ENCODE data around the gene ERI2. TPM values are rescaled to one million over a fixed set of nuclear protein-coding genes. Genes with fewer than 3 reads are reported as not detected.

ERI2 gene
- total and polyA plus RNA-seq, 10 donors, result 2.5 to 15.3 (median 8.0) TPM

- intact Hi-C loops (cut with DNase I; ENCODE audit: low total_unique reads), result no loop called here
- Histone ChIP-seq H3K9me3 (peaks cover 0 to 5% (median 0%) of the 10 kb centered on the region in 8 donors), H3K36me3 (peaks cover 0 to 24% (median 0%) of the 10 kb centered on the region in 6 donors), H3K27me3 (replicated peaks in 1 of 7) (no peaks in the 10 kb centered on the region), H3K27ac (no peak overlapping the region), H3K4me1 (no peaks in the 10 kb centered on the region), H3K4me3 (no peak overlapping the region)
- TF ChIP-seq POLR2AphosphoS5 (IDR thresholded peaks at IDR 0.05), result no peak
- no peak for TF ChIP-seq POLR2A (IDR thresholded peaks at IDR 0.05)
- TF ChIP-seq CTCF (IDR thresholded peaks at IDR 0.05 in 8 of 11, conservative IDR thresholded peaks at IDR 0.05 in 3 of 11), result no peak
- 59 to 85% (median 82%) methylated on average over 1 of the region's 1 CpG for WGBS, 5 donors
- no peak for DNase-seq
Observed at GRCh38 chr16:20781697-20782096, 24.6 kb downstream of the ERI2 start.

DNA sequence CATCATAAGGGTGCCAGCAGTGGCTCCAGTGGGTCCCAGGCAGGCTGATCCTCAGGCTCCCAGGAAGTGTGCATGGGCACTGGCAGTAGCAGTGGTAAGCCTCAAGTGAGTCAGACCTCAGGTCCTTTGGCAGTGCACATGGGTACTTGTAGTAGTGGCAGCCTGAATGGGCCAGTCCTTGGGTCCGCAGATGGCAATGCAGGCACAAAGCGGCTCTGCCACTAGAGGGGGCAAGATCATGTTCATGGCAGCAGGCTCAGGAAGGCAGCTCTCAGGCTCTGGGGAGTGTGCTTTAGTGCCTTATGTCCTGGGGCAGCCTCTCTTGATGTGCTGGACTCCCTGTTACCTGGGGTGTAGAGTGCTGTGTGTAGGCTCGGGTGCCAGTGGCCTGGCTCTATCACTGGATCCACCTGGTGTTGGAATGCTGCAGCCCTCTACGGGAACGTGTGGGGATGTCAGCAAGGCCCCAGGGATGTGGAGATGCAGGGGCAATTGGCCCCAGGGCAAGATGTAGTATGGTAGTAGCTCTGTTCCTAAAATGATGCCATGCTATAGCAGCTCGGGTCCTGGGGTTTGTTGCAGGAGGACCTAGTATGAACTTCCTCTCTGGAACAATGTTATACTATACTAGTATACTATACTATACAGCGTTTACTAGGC, 31.4 kb downstream of the ERI2 start:
- Histone ChIP-seq H3K27me3 (replicated peaks in 1 of 7) (no peaks in the 10 kb centered on the region), H3K36me3 (peaks cover 0 to 18% (median 0%) of the 10 kb centered on the region in 6 donors), H3K9me3 (no peaks in the 10 kb centered on the region), H3K4me3 (no peak overlapping the region), H3K27ac (no peak overlapping the region), H3K4me1 (no peaks in the 10 kb centered on the region)
- intact Hi-C loops (cut with DNase I; ENCODE audit: low total_unique reads), result no loop called here
- TF ChIP-seq CTCF (IDR thresholded peaks at IDR 0.05 in 8 of 11, conservative IDR thresholded peaks at IDR 0.05 in 3 of 11) (peak in 10 of 11 experiments; percentile 12 to 60 (median 40)), POLR2AphosphoS5 (IDR thresholded peaks at IDR 0.05) (no peak)
- DNase-seq, result peak; percentile 76
- WGBS, 5 donors, result 80 to 96% (median 88%) methylated on average over 4 to 7 of the region's 7 CpGs

DNA sequence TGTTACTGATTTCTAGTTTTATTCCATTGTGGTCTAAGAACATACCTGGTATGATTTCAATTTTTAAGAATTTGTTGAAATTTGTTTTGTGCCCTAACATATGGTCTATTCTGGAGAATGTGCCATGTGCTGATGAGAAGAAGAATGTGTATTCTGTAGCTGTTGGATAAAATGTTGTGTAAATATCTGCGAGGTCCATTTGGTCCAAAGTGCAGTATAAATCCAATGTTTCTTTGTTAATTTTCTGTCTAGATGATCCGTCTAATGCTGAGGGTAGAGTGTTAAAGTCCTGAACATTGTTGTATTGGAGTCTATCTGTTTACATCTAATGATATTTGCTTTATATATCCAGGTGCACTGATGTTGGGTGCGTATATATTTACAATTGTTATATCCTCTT, 32.6 kb downstream of the ERI2 start:
- H3K36me3 ChIP-seq, result peaks cover 0 to 13% (median 0%) of the 10 kb centered on the region in 6 donors
- TF ChIP-seq CTCF (IDR thresholded peaks at IDR 0.05 in 8 of 11, conservative IDR thresholded peaks at IDR 0.05 in 3 of 11) (no peak), POLR2AphosphoS5 (IDR thresholded peaks at IDR 0.05) (no peak), POLR2A (IDR thresholded peaks at IDR 0.05) (no peak)
- H3K27me3 ChIP-seq (replicated peaks in 1 of 7), result no peaks in the 10 kb centered on the region
- no peak overlapping the region for H3K4me3 ChIP-seq
- H3K4me1 ChIP-seq, result no peaks in the 10 kb centered on the region
- H3K27ac ChIP-seq, result no peak overlapping the region
- no peaks in the 10 kb centered on the region for H3K9me3 ChIP-seq
- intact Hi-C loops (cut with DNase I; ENCODE audit: low total_unique reads), result no loop called here
- DNase-seq, result no peak
- WGBS, 5 donors, result 90 to 96% (median 93%) methylated on average over 3 of the region's 3 CpGs

DNA sequence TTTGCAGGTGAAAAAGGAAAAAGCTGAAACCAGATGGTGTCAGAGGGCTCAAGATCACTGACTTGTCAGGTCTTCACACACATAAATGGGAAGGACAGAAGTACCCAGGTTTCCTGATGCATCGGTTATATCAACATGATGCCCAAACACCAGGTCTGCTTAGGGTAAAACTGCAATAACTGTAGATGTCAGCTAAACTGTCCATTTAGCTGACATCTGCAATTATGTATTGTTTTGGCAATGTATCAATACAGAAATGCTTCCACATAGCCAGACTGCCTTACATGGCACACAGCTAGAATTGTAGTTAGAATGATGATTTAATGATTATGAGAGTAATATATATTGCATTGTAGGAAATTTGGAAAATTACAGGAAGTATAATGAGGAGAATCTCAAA, 37.5 kb downstream of the ERI2 start:
- intact Hi-C loops (cut with DNase I; ENCODE audit: low total_unique reads), result no loop called here
- Histone ChIP-seq H3K36me3 (no peaks in the 10 kb centered on the region), H3K9me3 (no peaks in the 10 kb centered on the region), H3K27me3 (replicated peaks in 1 of 7) (no peaks in the 10 kb centered on the region), H3K27ac (no peak overlapping the region), H3K4me3 (no peak overlapping the region), H3K4me1 (peaks cover 0 to 10% (median 6%) of the 10 kb centered on the region in 6 donors)
- no peak for TF ChIP-seq CTCF (IDR thresholded peaks at IDR 0.05 in 8 of 11, conservative IDR thresholded peaks at IDR 0.05 in 3 of 11)
- no peak for TF ChIP-seq POLR2A (IDR thresholded peaks at IDR 0.05)
- no peak for TF ChIP-seq POLR2AphosphoS5 (IDR thresholded peaks at IDR 0.05)
- no peak for DNase-seq
- 24 to 84% (median 45%) methylated on average over 1 of the region's 1 CpG for WGBS, 5 donors
